Caco-2 (cell line): ENCODE measurements around the gene SIRT2. TPM values are rescaled to one million over a fixed set of nuclear protein-coding genes. Genes with fewer than 3 reads are reported as not detected.
A peak's percentile ranks its signal among the peaks of the same experiment; 100 is the strongest.
"Not testable (repeated sequence)": the region's sequence is repeated elsewhere in the genome, so short reads cannot be mapped to it uniquely, and the experiment has no call there.

ENCODE experiments used
- BruUV-seq: library from RNA; stranded (reverse); fragments of 400-500 nt; replicated peaks from 2 replicates; lab custom pipeline; 2021; lab: Mats Ljungman, UMichigan
- CTCF ChIA-PET: fragments of 300-600 bp; sonication (Branson Sonifier 250); formaldehyde crosslinking; loops from one replicate; lab custom pipeline; 2022; ENCODE audit warnings: antibody characterized with exemption; lab: Charles Lee
- POLR2A ChIA-PET: fragments of 300-600 bp; sonication (Branson Sonifier 250); formaldehyde crosslinking; loops from one replicate; lab custom pipeline; 2022; ENCODE audit warnings: antibody characterized with exemption; lab: Charles Lee
- DNase-seq, 2 experiments: peaks; one replicate each; pipeline versions ENCODE4 v3.0.0 to v3.0.0-alpha.2; 2020 to 2022
- H3K27me3 ChIP-seq: replicated peaks from 2 replicates; pipeline ENCODE4 v1.6.0; 2011; ENCODE audit warnings: low read length; ENCODE audit not compliant: control insufficient read depth, insufficient read depth
- H3K36me3 ChIP-seq: 2 replicates; pipeline ENCODE4 v1.5.1; 2011; ENCODE audit warnings: low read length; ENCODE audit not compliant: control insufficient read depth, insufficient read depth
- H3K4me1 ChIP-seq: fragments of 250-450 bp; sonication (Bioruptor Pico); 2 replicates; pipeline ENCODE4 v1.5.1; 2020; ENCODE audit warnings: mild to moderate bottlenecking
- H3K4me3 ChIP-seq: 2 replicates; pipeline ENCODE4 v1.5.1; 2011; ENCODE audit warnings: low read depth, mild to moderate bottlenecking, control low read depth, low read length
- H3K9me3 ChIP-seq: fragments of 250-450 bp; sonication (Bioruptor Pico); 2 replicates; pipeline ENCODE4 v1.5.1; 2020; ENCODE audit warnings: mild to moderate bottlenecking, moderate library complexity
- H3K27ac Mint-ChIP-seq: one replicate; pipeline ENCODE4 v1.8.0; 2022; ENCODE audit warnings: mixed read lengths; ENCODE audit not compliant: unreplicated experiment
- H3K27me3 Mint-ChIP-seq: one replicate; pipeline ENCODE4 v1.8.0; 2022; ENCODE audit warnings: mixed read lengths; ENCODE audit not compliant: insufficient read depth, unreplicated experiment
- H3K36me3 Mint-ChIP-seq: one replicate; pipeline ENCODE4 v1.8.0; 2022; ENCODE audit warnings: mild to moderate bottlenecking, mixed read lengths; ENCODE audit not compliant: insufficient read depth, unreplicated experiment
- H3K4me1 Mint-ChIP-seq: one replicate; pipeline ENCODE4 v1.8.0; 2022; ENCODE audit warnings: low read depth, mixed read lengths; ENCODE audit not compliant: unreplicated experiment
- H3K4me3 Mint-ChIP-seq: one replicate; pipeline ENCODE4 v1.8.0; 2022; ENCODE audit warnings: mild to moderate bottlenecking, moderate library complexity, mixed read lengths; ENCODE audit not compliant: unreplicated experiment
- H3K9me3 Mint-ChIP-seq: one replicate; pipeline ENCODE4 v1.8.0; 2022; ENCODE audit warnings: mixed read lengths; ENCODE audit not compliant: unreplicated experiment
- intact Hi-C: fragments of 100-400 bp; cut with micrococcal nuclease; formaldehyde crosslinking; loops from one replicate; pipeline ENCODE4 v1.10.0; 2022; ENCODE audit not compliant: unreplicated experiment
- total RNA-seq: library from RNA; stranded (reverse); gene quantifications from 2 replicates; pipeline ENCODE4 v1.2.3, GENCODE V29; 2022
- TF ChIP-seq, protein P1 (sequence below), 2 experiments: fragments of 200-600 bp in 1 of 2; IDR thresholded peaks; 1 replicate in 1 of 2; 2 replicates in 1 of 2; pipeline versions ENCODE4 v1.5.1 to v1.8.0; 2011 to 2022; ENCODE audit warnings: antibody characterized with exemption in 1 of 2, control low read depth in 1 of 2, inconsistent platforms in 1 of 2, low read depth in 1 of 2, low read length in 1 of 2, mild to moderate bottlenecking in 1 of 2, moderate library complexity in 1 of 2; ENCODE audit not compliant: insufficient read depth in 1 of 2, severe bottlenecking in 1 of 2, unreplicated experiment in 1 of 2

SIRT2 gene
- total RNA-seq, 1 experiment from 2014 or later, result 33.3 TPM

DNA sequence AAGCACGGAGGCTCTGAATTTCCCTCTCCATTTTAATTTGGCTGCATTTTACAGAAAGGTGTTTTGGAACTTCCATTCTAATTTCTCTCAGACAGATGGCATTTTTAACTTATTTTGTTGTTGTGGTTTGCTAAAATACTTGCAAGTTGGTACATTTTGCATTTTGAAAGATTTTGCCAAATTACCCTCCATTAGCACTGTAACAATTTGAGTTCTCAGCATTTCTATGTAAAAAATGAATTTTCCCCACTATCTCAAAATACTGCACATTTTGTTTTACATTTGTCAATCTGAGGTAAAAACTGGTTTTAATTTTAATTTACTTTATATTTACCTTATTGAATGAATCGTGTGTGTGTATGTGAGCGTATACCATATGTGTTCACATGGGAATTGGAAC, 42.6 kb downstream of the SIRT2 start:
- Histone ChIP-seq H3K9me3 (no peaks in the 10 kb centered on the region), H3K36me3 (no peaks in the 10 kb centered on the region), H3K27me3 (no peaks in the 10 kb centered on the region), H3K4me1 (peaks cover 37% of the 10 kb centered on the region), H3K4me3 (no peak overlapping the region)
- TF ChIP-seq, protein P1, sequence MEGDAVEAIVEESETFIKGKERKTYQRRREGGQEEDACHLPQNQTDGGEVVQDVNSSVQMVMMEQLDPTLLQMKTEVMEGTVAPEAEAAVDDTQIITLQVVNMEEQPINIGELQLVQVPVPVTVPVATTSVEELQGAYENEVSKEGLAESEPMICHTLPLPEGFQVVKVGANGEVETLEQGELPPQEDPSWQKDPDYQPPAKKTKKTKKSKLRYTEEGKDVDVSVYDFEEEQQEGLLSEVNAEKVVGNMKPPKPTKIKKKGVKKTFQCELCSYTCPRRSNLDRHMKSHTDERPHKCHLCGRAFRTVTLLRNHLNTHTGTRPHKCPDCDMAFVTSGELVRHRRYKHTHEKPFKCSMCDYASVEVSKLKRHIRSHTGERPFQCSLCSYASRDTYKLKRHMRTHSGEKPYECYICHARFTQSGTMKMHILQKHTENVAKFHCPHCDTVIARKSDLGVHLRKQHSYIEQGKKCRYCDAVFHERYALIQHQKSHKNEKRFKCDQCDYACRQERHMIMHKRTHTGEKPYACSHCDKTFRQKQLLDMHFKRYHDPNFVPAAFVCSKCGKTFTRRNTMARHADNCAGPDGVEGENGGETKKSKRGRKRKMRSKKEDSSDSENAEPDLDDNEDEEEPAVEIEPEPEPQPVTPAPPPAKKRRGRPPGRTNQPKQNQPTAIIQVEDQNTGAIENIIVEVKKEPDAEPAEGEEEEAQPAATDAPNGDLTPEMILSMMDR (IDR thresholded peaks at IDR 0.05; ENCODE audit: insufficient read depth in 1 of 2, low read depth in 1 of 2, low read length in 1 of 2, severe bottlenecking in 1 of 2, unreplicated experiment in 1 of 2), result no peak
- CTCF ChIA-PET, result interaction anchor here (2.0 kb wide), 1 partner anchor 74 kb away, joined by 6 read pairs; the partner anchor contains the start of genes MRPS12 and SARS2
- Mint-ChIP-seq H3K4me3 (no peak overlapping the region), H3K4me1 (peaks cover 32% of the 10 kb centered on the region), H3K9me3 (no peaks in the 10 kb centered on the region), H3K27ac (peak overlapping the region; percentile 88), H3K36me3 (peaks cover 27% of the 10 kb centered on the region), H3K27me3 (no peaks in the 10 kb centered on the region)
- intact Hi-C loops, result loop anchor here (1.0 kb wide), 1 partner anchor 30 kb away; no protein-coding TSS in a partner anchor
- POLR2A ChIA-PET, result no interaction called here
- no peak for DNase-seq
- BruUV-seq, result no TSS peak

DNA sequence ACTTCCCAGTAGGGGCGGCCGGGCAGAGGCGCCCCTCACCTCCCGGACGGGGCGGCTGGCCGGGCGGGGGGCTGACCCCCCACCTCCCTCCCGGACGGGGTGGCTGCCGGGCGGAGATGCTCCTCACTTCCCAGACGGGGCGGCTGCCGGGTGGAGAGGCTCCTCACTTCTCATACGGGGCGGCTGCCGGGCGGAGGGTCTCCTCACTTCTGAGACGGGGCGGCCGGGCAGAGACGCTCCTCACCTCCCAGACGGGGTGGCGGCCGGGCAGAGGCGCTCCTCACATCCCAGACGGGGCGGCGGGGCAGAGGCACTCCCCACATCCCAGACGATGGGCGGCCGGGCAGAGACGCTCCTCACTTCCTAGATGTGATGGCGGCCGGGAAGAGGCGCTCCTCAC, 43.7 kb downstream of the SIRT2 start:
- H3K27me3 ChIP-seq, H3K4me3 ChIP-seq, H3K9me3 Mint-ChIP-seq, H3K9me3 ChIP-seq, POLR2A ChIA-PET, CTCF ChIA-PET, H3K4me3 Mint-ChIP-seq, H3K27me3 Mint-ChIP-seq, H3K36me3 ChIP-seq, BruUV-seq, DNase-seq, intact Hi-C loops, H3K27ac Mint-ChIP-seq: not testable (repeated sequence)
- H3K4me1 ChIP-seq, result peaks cover 34% of the 10 kb centered on the region
- Mint-ChIP-seq H3K36me3 (peaks cover 35% of the 10 kb centered on the region), H3K4me1 (peaks cover 29% of the 10 kb centered on the region)

DNA sequence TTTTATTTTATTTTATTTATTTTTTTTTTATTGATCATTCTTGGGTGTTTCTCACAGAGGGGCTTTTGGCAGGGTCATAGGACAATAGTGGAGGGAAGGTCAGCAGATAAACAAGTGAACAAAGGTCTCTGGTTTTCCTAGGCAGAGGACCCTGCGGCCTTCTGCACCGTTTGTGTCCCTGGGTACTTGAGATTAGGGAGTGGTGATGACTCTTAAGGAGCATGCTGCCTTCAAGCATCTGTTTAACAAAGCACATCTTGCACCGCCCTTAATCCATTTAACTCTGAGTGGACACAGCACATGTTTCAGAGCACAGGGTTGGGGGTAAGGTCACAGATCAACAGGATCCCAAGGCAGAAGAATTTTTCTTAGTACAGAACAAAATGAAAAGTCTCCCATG, 44.5 kb downstream of the SIRT2 start:
- DNase-seq, H3K36me3 ChIP-seq, intact Hi-C loops, H3K9me3 Mint-ChIP-seq, POLR2A ChIA-PET, H3K4me3 ChIP-seq, CTCF ChIA-PET, BruUV-seq, H3K27me3 Mint-ChIP-seq, H3K4me3 Mint-ChIP-seq, H3K9me3 ChIP-seq, H3K27me3 ChIP-seq, H3K27ac Mint-ChIP-seq: not testable (repeated sequence)
- peaks cover 41% of the 10 kb centered on the region for H3K36me3 Mint-ChIP-seq
- peaks cover 25% of the 10 kb centered on the region for H3K4me1 Mint-ChIP-seq
- H3K4me1 ChIP-seq, result peaks cover 26% of the 10 kb centered on the region

DNA sequence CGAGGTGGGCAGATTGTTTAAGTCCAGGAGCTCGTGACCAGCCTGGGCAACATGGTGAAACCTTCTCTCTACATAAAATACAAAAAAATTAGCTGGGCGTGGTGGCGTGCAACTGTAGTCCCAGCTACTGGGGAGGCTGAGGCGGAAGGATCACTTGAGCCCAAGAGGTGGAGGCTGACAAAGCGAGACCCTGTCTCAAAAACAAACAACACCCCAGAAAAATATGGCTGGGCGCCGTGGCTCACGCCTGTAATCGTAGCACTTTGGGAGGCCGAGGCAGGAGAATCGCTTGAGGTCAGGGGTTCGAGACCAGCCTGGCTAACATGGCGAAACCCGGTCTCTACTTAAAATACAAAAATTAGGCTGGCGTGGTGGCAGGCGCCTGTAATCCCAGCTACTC, 46.2 kb downstream of the SIRT2 start:
- H3K4me1 Mint-ChIP-seq, result peaks cover 25% of the 10 kb centered on the region
- H3K4me1 ChIP-seq, result peaks cover 16% of the 10 kb centered on the region
- peak overlapping the region; percentile 99 for H3K27ac Mint-ChIP-seq
- H3K36me3 ChIP-seq, result no peaks in the 10 kb centered on the region
- no TSS peak for BruUV-seq
- peak overlapping the region; percentile 83 for H3K4me3 ChIP-seq
- ChIA-PET POLR2A (interaction anchor here (0.6 to 2.5 kb wide), 4 partner anchors 16 to 77 kb away, joined by 3 to 22 read pairs (median 8); partner anchors contain the start of genes MRPS12, NFKBIB, SARS2 and SIRT2), CTCF (interaction anchor here (1.0 to 1.3 kb wide), 3 partner anchors 25 to 77 kb away, joined by 3 to 7 read pairs (median 5); partner anchors contain the start of genes MRPS12, RINL and SARS2)
- H3K9me3 Mint-ChIP-seq, result no peaks in the 10 kb centered on the region
- TF ChIP-seq, protein P1 (IDR thresholded peaks at IDR 0.05; ENCODE audit: insufficient read depth in 1 of 2, low read depth in 1 of 2, low read length in 1 of 2, severe bottlenecking in 1 of 2, unreplicated experiment in 1 of 2), result no peak
- no peak for DNase-seq
- no peaks in the 10 kb centered on the region for H3K9me3 ChIP-seq
- H3K27me3 ChIP-seq, result no peaks in the 10 kb centered on the region
- H3K4me3 Mint-ChIP-seq, result peak overlapping the region; percentile 98
- intact Hi-C loops, result no loop called here
- H3K27me3 Mint-ChIP-seq, result no peaks in the 10 kb centered on the region
- peaks cover 58% of the 10 kb centered on the region for H3K36me3 Mint-ChIP-seq
